HG03442 (cell line): ENCODE data around the gene SNN.

Source experiments
- ATAC-seq: cut with Tn5 transposase; IDR thresholded peaks from one replicate; pipeline ENCODE4 v1.9.1; 2021; ENCODE audit warnings: mild to moderate bottlenecking, moderate library complexity; ENCODE audit not compliant: unreplicated experiment

Gene SNN

GRCh38 chr16:11635113-11635652 is 33.1 kb upstream of the SNN start:
- no peak for ATAC-seq

DNA sequence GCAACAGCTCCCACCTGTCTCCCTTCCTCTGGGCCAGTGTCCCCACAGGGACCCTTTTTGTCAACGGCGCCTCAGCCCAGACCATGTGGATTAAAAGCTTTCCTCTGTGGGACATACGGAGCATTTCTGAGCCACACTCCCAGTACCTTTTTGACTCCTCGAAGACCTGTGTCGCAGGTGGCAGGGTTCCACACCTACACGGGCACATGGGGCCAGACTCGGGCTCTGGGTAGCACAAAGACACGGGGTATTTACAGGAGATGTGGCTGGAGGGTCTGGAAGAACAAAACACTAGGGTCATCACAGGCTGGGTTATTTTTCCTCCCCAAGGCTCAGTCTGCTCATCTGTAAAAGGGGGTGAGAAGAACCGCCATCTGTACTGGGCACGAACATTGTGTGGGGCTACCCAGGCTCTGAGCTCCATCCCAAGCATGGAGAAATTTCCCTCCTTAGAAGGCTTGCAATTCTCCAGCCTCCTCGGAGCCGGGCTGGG is 32.5 kb upstream of the SNN start:
- no peak for ATAC-seq

DNA sequence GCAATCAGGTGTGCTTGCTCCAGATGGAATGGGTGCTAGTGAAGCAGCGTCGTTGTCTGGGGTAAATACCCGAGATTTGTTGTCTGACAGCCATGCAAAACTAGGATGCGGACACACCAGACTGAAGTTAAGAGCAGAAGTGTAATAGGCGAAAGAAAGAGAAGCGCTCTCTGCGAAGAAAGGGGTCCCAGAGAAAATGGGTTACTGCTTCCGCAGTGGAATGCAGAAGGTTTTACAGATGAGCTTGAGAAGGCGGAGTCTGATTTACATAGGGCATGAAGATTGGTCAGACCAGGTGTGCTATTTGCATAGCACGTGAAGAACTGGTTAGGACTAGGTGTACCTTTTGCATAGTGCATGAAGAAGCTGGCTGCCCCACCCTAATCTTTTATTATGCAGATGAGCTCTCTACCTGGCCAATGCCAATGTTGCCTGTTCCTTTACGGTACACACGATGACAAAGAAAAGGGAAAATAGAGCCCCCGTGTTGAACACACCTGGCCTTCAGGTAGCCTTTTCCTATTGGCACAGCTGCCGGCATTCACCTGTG is 32.0 kb upstream of the SNN start:
- no peak for ATAC-seq

DNA sequence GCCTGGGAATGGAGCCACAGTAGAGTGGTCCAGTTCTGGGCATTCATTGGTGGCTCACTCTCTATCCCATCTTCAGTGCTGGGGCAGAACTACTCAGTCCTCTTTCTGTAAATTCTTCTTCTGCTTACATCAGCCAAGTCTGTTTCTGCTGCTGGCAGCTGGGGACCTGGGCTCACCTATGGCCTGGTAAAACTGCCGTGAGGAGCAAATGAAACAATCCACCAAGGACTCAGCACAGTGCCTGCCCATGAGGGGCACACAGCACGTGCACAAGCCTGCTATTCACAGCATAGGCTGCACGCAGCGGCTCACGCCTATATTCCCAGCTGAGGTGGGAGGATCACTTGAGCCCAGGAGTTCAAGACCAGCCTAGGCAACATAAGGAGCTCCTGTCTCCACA is 30.9 kb upstream of the SNN start:
- ATAC-seq: no peak

- ATAC-seq: no peak
Observed at GRCh38 chr16:11638140-11638539, 30.1 kb upstream of the SNN start.

DNA sequence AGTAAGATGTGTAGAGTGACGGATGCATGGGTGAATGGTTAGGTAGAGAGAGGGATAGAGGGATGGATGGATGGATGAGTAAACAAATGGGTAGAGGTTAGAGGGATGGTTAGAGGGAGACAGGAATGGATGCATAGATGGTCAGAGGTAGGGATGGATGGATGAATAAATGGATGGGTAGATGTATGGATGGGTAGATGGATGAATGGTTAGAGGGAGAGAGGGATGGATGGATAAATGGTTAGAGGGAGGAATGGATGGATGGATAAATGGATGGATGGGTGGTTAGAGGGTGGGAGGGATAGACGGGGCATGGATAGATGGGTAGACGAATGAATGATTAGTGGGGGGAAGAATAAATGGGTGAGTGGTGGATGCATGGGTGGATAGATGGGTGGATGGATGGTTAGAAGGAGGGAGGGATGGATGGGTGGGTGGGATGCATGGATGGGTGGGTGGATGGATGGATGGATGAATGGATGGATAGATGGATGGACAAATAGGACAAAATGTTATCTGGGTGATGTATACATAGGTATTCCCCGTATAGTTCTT is 29.2 kb upstream of the SNN start:
- ATAC-seq: no peak

- no peak for ATAC-seq
Observed at GRCh38 chr16:11639925-11640899, 28.0 kb upstream of the SNN start.

DNA sequence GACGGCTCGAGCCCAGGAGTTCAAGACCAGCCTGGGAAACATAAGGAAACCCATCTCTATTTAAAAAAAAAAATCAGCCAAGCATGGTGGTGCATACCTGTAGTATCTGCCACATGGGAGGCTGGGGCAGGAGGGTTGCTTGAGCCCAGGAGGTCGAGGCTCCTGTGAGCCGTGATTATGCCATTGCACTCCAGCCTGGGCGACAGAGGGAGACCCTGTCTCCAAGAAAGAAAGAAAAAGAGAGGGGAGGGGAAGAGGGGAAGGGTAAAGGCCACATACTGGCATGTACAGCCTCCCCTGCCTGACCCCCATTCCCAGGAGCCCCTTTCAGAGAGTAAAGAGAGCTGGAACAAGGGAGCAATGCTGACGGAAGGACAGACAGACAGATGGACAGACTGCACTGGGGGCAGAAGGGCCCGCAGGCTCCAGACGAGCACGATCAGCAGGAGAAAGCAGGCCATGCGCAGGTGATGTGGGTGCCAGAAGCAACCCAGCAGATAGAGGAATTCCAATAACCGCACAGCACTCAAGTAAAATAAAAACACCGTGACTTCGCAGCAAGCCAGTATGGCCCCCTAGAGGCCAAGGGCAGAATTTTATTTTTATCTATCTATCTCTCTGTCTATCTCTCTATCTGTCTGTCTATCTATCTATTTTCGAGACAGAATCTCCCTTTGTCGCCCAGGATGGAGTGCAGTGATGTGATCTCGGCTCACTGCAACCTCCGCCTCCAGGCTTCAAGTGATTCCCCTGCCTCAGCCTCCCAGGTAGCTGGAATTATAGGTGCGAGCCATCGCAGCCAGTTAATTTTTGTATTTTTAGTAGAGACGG is 27.1 kb upstream of the SNN start:
- no peak for ATAC-seq

- no peak for ATAC-seq
Observed at GRCh38 chr16:11642765-11643116, 25.5 kb upstream of the SNN start.

DNA sequence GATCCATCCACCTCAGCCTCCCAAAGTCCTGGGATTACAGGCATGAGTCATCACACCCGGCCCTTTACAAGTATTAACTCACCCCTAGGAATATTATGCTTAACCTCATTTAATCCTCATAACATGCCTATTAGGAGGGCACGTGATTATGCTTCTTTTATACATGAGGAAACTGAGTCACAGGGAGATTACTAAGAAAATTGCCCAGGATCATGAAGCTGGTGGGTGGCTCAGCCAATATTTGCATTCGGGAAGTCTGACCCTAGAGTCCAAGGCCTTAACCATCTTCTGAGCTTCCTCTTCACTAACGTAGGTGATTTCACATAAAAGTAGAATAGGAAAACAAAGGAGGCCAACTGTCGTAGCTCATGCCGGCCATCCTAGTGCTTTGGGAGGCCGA is 19.0 kb upstream of the SNN start:
- ATAC-seq: no peak

DNA sequence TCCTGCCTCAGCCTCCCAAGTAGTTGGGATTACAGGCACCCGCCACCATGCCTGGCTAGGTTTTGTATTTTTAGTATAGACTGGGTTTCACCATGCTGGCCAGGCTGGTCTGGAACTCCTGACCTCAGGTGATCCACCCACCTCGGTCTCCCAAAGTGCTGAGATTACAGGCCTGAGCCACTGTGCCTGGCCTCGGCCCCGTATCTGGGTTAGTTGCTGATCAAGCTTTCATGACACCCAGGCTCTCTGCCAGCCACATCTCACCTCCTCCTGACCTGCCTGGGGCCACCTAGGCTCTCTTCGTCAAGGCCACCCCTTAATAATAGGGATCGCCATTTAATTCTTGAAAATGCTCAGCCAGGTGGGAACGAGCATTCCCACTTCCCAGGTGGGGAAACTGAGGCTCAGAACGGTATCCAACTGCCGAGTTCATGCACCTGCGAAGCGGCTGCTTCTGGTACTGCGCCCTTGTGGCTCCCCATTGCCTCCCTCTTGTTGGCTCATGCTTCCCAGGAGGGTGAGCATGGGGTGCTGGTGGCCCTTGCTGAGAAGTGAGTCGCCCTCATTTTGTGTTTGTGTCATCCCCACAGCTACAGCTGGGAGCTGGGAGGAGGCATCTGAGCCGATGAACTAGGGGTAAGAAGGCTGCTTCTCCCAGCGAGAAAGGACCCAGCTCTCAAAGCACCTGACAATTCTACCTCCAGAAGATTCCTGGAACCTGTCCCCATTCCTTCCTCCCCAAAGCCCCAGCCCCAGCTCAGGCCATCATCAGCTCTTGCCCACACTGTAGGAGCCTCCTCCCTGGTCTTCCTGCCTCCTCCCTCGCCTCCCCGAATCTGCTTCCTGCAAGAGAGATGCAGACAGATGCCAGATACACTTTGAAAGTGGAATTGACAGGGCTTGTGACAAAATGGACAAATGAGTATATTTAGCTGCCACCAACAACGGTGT is 17.3 kb upstream of the SNN start:
- no peak for ATAC-seq

DNA sequence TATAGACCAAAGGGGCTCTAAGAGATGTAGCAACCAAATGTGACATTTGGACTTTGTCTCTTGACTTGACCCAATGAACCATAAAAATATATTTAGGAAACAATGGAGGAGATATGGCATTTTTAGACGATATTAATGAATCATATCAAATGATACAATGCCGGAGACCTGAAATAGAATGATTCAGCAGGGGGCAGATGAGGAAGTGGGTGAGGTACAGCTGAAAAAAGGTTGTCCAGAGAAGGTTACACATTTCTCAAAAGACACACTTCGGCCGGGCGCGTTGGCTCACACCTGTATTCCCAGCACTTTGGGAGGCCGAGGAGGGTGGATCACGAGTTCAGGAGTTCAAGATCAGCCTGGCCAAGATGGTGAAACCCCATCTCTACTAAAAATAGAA is 16.5 kb upstream of the SNN start:
- ATAC-seq: no peak

DNA sequence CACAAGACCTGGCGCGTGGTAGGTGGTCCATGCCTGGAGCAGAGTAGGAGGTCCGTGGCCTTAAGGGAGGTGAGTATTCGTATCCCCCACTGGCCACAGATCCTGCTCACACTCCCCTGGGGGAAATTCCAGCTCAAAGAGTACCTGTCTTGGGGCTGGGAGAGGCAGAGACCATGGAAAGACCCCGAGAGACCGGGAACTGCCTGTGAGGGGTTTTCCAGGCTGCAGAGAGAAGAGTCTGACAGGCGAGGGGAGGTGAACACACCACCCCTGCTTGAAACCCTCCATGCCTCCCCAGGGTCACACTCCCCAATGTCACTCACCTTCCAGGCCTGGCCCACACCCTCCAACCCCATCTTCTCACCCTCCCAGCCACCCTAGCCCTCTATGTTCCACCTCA is 12.6 kb upstream of the SNN start:
- no peak for ATAC-seq

GRCh38 chr16:11657556-11657955 is 10.7 kb upstream of the SNN start:
- no peak for ATAC-seq

DNA sequence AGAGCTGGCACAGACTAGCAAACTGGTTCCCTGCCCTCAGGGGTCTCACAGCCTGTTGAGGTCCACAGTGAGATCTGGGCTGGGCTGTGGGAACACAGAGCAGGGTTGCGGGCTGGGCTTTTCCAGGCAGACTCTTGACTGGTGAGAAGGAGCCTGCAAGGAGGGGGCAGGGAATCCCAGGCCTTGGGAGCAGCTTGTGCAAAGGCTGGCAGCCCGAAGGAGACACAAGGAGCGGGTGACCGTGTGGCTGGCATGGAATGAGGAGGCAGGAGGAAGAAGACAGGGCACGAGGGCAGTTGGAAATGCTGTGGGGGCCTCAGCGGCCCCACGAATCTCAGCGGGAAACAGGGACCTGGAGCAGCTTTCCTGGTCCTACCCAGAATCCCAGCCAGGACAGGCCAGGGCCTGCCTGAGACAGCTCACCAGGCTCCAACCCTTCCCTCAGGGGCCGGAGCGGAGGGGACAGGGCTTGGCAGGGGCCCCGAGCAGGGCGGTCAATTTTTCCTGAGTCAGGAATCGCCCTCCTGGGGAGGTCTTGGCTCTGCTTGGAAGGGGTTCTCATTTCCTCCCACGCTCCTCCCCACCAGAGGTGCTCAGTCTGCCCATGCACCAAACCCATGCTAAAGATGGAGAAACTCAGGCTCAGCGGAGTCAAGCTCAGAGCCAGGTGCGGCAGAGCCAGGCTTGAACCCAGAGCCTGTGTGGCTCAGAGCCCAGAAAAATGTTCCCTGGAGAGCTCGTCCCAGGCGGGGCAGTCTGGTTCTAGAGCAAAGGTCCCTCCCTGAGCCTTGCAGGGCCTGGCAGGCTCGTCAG is 9.2 kb upstream of the SNN start:
- no peak for ATAC-seq

- no peak for ATAC-seq
Observed at GRCh38 chr16:11660565-11660964, 7.7 kb upstream of the SNN start.

DNA sequence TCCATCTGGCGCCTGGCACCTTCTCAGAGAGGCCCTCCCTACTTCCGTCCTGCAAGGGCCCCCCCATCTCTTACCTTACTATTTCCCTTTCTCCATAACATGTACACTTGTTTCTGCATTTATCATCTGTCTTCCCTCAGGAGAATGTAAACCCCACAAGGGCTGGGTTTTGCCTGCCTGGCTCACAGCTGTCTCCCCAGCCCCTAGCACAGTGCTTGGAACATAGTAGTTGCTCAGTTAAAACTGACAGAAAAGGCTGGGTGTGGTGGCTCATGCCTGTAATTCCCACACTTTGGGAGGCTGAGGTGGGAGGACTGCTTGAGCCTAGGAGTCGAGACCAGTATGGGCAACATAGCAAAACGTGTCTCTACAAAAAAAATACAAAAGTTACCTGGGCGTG is 5.7 kb upstream of the SNN start:
- no peak for ATAC-seq

- ATAC-seq: no peak
Observed at GRCh38 chr16:11665071-11665491, 3.2 kb upstream of the SNN start.
